Tibial nerve (tissue), 4 donors: Measurements from ENCODE around the gene ANO3. TPM values are rescaled to one million over a fixed set of nuclear protein-coding genes. Genes with fewer than 3 reads are reported as not detected.

Source experiments
- DNase-seq, 2 donors: peaks; one replicate each; pipeline ENCODE4 v3.0.0-alpha.2; 2019; ENCODE audit warnings: low spot score in 2 of 2
- H3K27ac ChIP-seq, 4 donors: fragments of 200-600 bp; sonication (generic) in 3 of 4; one replicate each; pipeline ENCODE4 v1.5.1; 2017 to 2019; ENCODE audit warnings: mild to moderate bottlenecking in 1 of 4
- H3K27me3 ChIP-seq, 2 donors: fragments of 200-600 bp; sonication (generic) in 1 of 2; one replicate each; pipeline versions ENCODE4 v1.5.1 to v1.6.0; 2017 to 2019
- H3K36me3 ChIP-seq, 3 donors: fragments of 200-600 bp; sonication (generic); one replicate each; pipeline ENCODE4 v1.5.1; 2018 to 2019
- H3K4me1 ChIP-seq, 4 donors: fragments of 200-600 bp; sonication (generic) in 3 of 4; one replicate each; pipeline ENCODE4 v1.5.1; 2017 to 2019
- H3K4me3 ChIP-seq, 4 donors: fragments of 200-600 bp; sonication (generic) in 3 of 4; one replicate each; pipeline ENCODE4 v1.5.1; 2017 to 2019; ENCODE audit warnings: mild to moderate bottlenecking in 1 of 4, moderate library complexity in 1 of 4
- H3K9me3 ChIP-seq, 4 donors: fragments of 200-600 bp; sonication (generic) in 3 of 4; one replicate each; pipeline ENCODE4 v1.5.1; 2017 to 2019
- CTCF ChIP-seq, 5 experiments: fragments of 200-600 bp in 3 of 5; fragments of 450-650 bp in 2 of 5; sonication (generic) in 3 of 5; IDR thresholded peaks; one replicate each; pipeline ENCODE4 v1.5.1; 2016 to 2019; ENCODE audit warnings: antibody characterized with exemption in 5 of 5, mild to moderate bottlenecking in 3 of 5, moderate library complexity in 2 of 5
- EP300 ChIP-seq, 2 donors: sonication (generic); formaldehyde crosslinking; IDR thresholded peaks; one replicate each; pipeline ENCODE4 v1.6.1; 2017; ENCODE audit warnings: antibody characterized with exemption in 2 of 2, mild to moderate bottlenecking in 1 of 2
- POLR2A ChIP-seq, 2 donors: fragments of 450-650 bp; IDR thresholded peaks; one replicate each; pipeline ENCODE4 v1.6.1; 2017; ENCODE audit warnings: antibody characterized with exemption in 2 of 2, mild to moderate bottlenecking in 2 of 2, moderate library complexity in 2 of 2
- WGBS, 2 donors: methylation state at CpG; one replicate each; pipeline ENCODE4 v1.1.5; 2018; 5-methylcytosine and 5-hydroxymethylcytosine counted together
- total RNA-seq, 4 donors: library from RNA; depleted of rRNA; stranded (reverse); fragments of >200 nt; gene quantifications; one replicate each; pipeline ENCODE4 v1.1.0, GENCODE V29; 2016

Gene ANO3
- total RNA-seq, 4 donors from 2014 or later: 0.42 to 1.7 (median 0.74) TPM

GRCh38 chr11:26572770-26573402, 241.0 kb downstream of the ANO3 start:
- H3K27me3 ChIP-seq: no peaks in the 10 kb centered on the region
- no peak overlapping the region for H3K4me3 ChIP-seq
- H3K27ac ChIP-seq: no peak overlapping the region
- TF ChIP-seq POLR2A (IDR thresholded peaks at IDR 0.05) (no peak), EP300 (IDR thresholded peaks at IDR 0.05) (no peak), CTCF (IDR thresholded peaks at IDR 0.05) (no peak)
- no peaks in the 10 kb centered on the region for H3K9me3 ChIP-seq
- no peak for DNase-seq
- 79 to 81% methylated on average over 11 of the region's 11 CpGs for WGBS, 2 donors
- H3K36me3 ChIP-seq: no peaks in the 10 kb centered on the region
- no peaks in the 10 kb centered on the region for H3K4me1 ChIP-seq

GRCh38 chr11:26573896-26574295, 242.0 kb downstream of the ANO3 start:
- H3K36me3 ChIP-seq: no peaks in the 10 kb centered on the region
- H3K4me3 ChIP-seq: no peak overlapping the region
- DNase-seq: no peak
- TF ChIP-seq POLR2A (IDR thresholded peaks at IDR 0.05): no peak
- TF ChIP-seq CTCF (IDR thresholded peaks at IDR 0.05): no peak
- no peak for TF ChIP-seq EP300 (IDR thresholded peaks at IDR 0.05)
- no peaks in the 10 kb centered on the region for H3K4me1 ChIP-seq
- H3K27ac ChIP-seq: no peak overlapping the region
- WGBS, 2 donors: 91% methylated on average over 2 of the region's 2 CpGs
- no peaks in the 10 kb centered on the region for H3K9me3 ChIP-seq
- no peaks in the 10 kb centered on the region for H3K27me3 ChIP-seq

GRCh38 chr11:26575946-26576345, 244.0 kb downstream of the ANO3 start:
- H3K4me1 ChIP-seq: no peaks in the 10 kb centered on the region
- no peaks in the 10 kb centered on the region for H3K9me3 ChIP-seq
- no peak overlapping the region for H3K4me3 ChIP-seq
- 65 to 66% methylated on average over 5 of the region's 5 CpGs for WGBS, 2 donors
- H3K36me3 ChIP-seq: no peaks in the 10 kb centered on the region
- DNase-seq: no peak
- no peak for TF ChIP-seq CTCF (IDR thresholded peaks at IDR 0.05)
- no peak for TF ChIP-seq POLR2A (IDR thresholded peaks at IDR 0.05)
- TF ChIP-seq EP300 (IDR thresholded peaks at IDR 0.05): no peak
- H3K27ac ChIP-seq: no peak overlapping the region
- H3K27me3 ChIP-seq: no peaks in the 10 kb centered on the region

- no peak for DNase-seq
- TF ChIP-seq POLR2A (IDR thresholded peaks at IDR 0.05): no peak
- no peak for TF ChIP-seq CTCF (IDR thresholded peaks at IDR 0.05)
- TF ChIP-seq EP300 (IDR thresholded peaks at IDR 0.05): no peak
- no peak overlapping the region for H3K27ac ChIP-seq
Observed at GRCh38 chr11:26578998-26579661, 247.2 kb downstream of the ANO3 start.

GRCh38 chr11:26579683-26580082, 247.8 kb downstream of the ANO3 start:
- no peaks in the 10 kb centered on the region for H3K27me3 ChIP-seq
- no peak overlapping the region for H3K4me3 ChIP-seq
- WGBS, 2 donors: 71 to 73% methylated on average over 2 of the region's 2 CpGs
- no peaks in the 10 kb centered on the region for H3K36me3 ChIP-seq
- H3K4me1 ChIP-seq: no peaks in the 10 kb centered on the region
- H3K9me3 ChIP-seq: no peaks in the 10 kb centered on the region
- TF ChIP-seq EP300 (IDR thresholded peaks at IDR 0.05) (no peak), POLR2A (IDR thresholded peaks at IDR 0.05) (no peak)
- no peak overlapping the region for H3K27ac ChIP-seq
- no peak for DNase-seq

More at GRCh38 chr11:26578998-26579661, 247.2 kb downstream of the ANO3 start:
- Histone ChIP-seq H3K36me3 (no peaks in the 10 kb centered on the region), H3K27me3 (no peaks in the 10 kb centered on the region), H3K9me3 (no peaks in the 10 kb centered on the region), H3K4me3 (no peak overlapping the region), H3K4me1 (no peaks in the 10 kb centered on the region)
- WGBS, 2 donors: 63 to 65% methylated on average over 1 of the region's 1 CpG
